ENCODE results near the gene SPG7.

DNA sequence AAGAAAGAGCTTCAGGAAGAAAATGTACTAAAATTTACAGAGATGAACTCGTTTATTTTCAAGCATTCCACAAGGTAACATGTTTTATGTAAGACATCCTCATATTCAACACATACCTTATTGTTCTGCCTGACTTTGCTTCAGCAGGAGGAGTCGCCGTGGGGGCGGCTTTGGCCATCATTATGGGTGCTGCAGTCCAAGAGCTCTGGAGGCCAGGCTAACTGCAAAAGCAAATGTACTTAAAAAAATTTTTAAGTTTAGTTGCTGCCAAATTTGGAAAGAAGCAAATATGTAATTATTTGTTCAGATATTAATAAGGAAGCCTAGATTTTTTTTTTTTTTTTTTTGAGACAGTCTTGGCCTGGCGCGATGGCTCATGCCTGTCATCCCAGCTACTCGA is 4.1 kb upstream of the SPG7 start:
- TF ChIP-seq, protein P1, sequence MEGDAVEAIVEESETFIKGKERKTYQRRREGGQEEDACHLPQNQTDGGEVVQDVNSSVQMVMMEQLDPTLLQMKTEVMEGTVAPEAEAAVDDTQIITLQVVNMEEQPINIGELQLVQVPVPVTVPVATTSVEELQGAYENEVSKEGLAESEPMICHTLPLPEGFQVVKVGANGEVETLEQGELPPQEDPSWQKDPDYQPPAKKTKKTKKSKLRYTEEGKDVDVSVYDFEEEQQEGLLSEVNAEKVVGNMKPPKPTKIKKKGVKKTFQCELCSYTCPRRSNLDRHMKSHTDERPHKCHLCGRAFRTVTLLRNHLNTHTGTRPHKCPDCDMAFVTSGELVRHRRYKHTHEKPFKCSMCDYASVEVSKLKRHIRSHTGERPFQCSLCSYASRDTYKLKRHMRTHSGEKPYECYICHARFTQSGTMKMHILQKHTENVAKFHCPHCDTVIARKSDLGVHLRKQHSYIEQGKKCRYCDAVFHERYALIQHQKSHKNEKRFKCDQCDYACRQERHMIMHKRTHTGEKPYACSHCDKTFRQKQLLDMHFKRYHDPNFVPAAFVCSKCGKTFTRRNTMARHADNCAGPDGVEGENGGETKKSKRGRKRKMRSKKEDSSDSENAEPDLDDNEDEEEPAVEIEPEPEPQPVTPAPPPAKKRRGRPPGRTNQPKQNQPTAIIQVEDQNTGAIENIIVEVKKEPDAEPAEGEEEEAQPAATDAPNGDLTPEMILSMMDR (conservative IDR thresholded peaks at IDR 0.05) = no peak
- TF ChIP-seq EZH2 (IDR thresholded peaks at IDR 0.05; ENCODE audit: low read depth) = no peak

Data from PC-9 (cell line).